GM23248 (cell line): ENCODE data around the gene NAALAD2.

ENCODE experiments used
- EZH2 ChIP-seq: fragments of 200-600 bp; sonication (generic); IDR thresholded peaks from 2 replicates; pipeline ENCODE4 v1.6.1; 2018; ENCODE audit warnings: antibody characterized with exemption, mild to moderate bottlenecking; ENCODE audit not compliant: insufficient read depth, poor library complexity, severe bottlenecking
- EZH2phosphoT487 ChIP-seq: fragments of 200-600 bp; sonication (generic); IDR thresholded peaks from 2 replicates; pipeline ENCODE4 v1.6.1; 2018; ENCODE audit warnings: antibody characterized with exemption, moderate library complexity, mild to moderate bottlenecking, low read depth; ENCODE audit not compliant: insufficient read depth

DNA sequence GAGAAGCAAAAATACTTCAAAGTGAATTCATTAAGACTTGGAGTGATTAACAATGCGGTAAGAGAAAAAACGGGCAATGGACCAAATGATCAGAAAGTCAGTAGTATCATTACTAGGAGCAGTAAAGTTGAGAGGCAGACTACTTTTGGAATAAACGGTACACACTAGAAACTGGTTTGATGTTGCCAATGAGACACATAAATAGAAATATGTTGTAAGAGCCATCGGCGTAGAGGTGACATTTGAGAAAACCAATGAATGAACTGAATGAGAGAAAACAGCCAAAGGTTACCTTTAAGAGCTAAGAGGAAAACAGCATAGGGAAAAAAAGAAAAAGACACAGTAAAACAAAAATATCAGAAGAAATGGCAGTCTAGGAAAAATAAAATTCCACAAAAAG lies 82.1 kb downstream of the NAALAD2 start:
- TF ChIP-seq EZH2phosphoT487, result no peak
- no peak for TF ChIP-seq EZH2
